ENCODE data around the gene NGLY1. TPM values are rescaled to one million over a fixed set of nuclear protein-coding genes. Genes with fewer than 3 reads are reported as not detected.

The NGLY1 gene
- total and polyA plus RNA-seq, 2 of the 8 experiments (the other 6 are each of a cell fraction or from before 2014, with no cell fraction given), result 3.1 to 24.8 TPM

DNA sequence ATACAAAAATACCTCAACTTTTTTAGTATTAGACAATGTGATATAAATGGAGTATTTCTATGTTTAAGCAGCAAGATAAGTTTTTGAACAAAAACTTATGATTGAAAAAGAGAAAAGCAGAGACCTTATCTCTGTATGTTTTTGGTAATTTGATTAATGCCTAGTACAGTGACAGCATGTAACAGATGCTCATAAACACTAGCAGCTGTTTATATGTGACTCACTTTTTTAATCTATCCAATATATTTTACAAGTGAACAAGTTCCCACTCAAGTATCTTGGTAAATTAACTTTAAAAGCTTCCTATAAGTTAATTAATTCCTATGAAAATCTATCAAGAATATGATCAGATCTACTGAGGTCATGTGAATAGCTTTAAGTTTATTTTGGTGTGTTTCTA is 55.1 kb downstream of the NGLY1 start (continued):
- TF ChIP-seq, protein P1, sequence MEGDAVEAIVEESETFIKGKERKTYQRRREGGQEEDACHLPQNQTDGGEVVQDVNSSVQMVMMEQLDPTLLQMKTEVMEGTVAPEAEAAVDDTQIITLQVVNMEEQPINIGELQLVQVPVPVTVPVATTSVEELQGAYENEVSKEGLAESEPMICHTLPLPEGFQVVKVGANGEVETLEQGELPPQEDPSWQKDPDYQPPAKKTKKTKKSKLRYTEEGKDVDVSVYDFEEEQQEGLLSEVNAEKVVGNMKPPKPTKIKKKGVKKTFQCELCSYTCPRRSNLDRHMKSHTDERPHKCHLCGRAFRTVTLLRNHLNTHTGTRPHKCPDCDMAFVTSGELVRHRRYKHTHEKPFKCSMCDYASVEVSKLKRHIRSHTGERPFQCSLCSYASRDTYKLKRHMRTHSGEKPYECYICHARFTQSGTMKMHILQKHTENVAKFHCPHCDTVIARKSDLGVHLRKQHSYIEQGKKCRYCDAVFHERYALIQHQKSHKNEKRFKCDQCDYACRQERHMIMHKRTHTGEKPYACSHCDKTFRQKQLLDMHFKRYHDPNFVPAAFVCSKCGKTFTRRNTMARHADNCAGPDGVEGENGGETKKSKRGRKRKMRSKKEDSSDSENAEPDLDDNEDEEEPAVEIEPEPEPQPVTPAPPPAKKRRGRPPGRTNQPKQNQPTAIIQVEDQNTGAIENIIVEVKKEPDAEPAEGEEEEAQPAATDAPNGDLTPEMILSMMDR (IDR thresholded peaks at IDR 0.05; ENCODE audit: control extremely low read depth in 1 of 3, insufficient read depth in 1 of 3, low read depth in 1 of 3, low read length in 3 of 3), result no peak
- no peak for TF ChIP-seq KDM5A (IDR thresholded peaks at IDR 0.05; ENCODE audit: low read length)
- no peak for TF ChIP-seq HDAC6 (IDR thresholded peaks at IDR 0.05; ENCODE audit: low read depth, low read length)
- TF ChIP-seq KDM1A (IDR thresholded peaks at IDR 0.05; ENCODE audit: borderline replicate concordance, low read length), result no peak
- TF ChIP-seq EP300 (IDR thresholded peaks at IDR 0.05; ENCODE audit: borderline replicate concordance in 1 of 2, low read depth in 2 of 2, low read length in 2 of 2), result no peak
- TF ChIP-seq RXRA (IDR thresholded peaks at IDR 0.05; ENCODE audit: insufficient read depth, low read depth, low read length), result no peak
- no peak for TF ChIP-seq ZNF274 (IDR thresholded peaks at IDR 0.05; ENCODE audit: borderline replicate concordance, extremely low read depth, low read length)
- TF ChIP-seq MAFK (IDR thresholded peaks at IDR 0.05; ENCODE audit: low read depth, low read length), result no peak
